HS-5 (cell line): ENCODE data around the gene ZNF579.
A peak's percentile ranks its signal among the peaks of the same experiment; 100 is the strongest.

Experiments used
- DNase-seq: peaks from one replicate; pipeline ENCODE4 v3.0.0-alpha.2; 2012; ENCODE audit warnings: low read depth

ZNF579 gene

GRCh38 chr19:55580628-55581144, at the start of gene ZNF579:
ZNF579 (minus strand) TSS chr19:55580848; CDS start chr19:55579639, 1,209 bp downstream.
- DNase-seq: peak; percentile 51

GRCh38 chr19:55626350-55626749, 45.7 kb upstream of the ZNF579 start:
- DNase-seq: no peak

GRCh38 chr19:55625004-55625326, 44.3 kb upstream of the ZNF579 start:
- DNase-seq: no peak

GRCh38 chr19:55624109-55625003, 43.7 kb upstream of the ZNF579 start, which contains the start of gene ZNF784:
ZNF784 (minus strand) TSS chr19:55624566; CDS start chr19:55624561, 5 bp downstream.
- no peak for DNase-seq

GRCh38 chr19:55623561-55623960, 42.9 kb upstream of the ZNF579 start:
- no peak for DNase-seq

GRCh38 chr19:55623130-55623529, 42.5 kb upstream of the ZNF579 start:
- no peak for DNase-seq

- no peak for DNase-seq
Measured at GRCh38 chr19:55622242-55622969, 41.8 kb upstream of the ZNF579 start.

- DNase-seq: no peak
Measured at GRCh38 chr19:55621673-55622231, 41.1 kb upstream of the ZNF579 start.

GRCh38 chr19:55621205-55621672, 40.6 kb upstream of the ZNF579 start:
- DNase-seq: no peak

GRCh38 chr19:55620410-55621204, 40.0 kb upstream of the ZNF579 start:
- no peak for DNase-seq

- DNase-seq: no peak
Measured at GRCh38 chr19:55619286-55619685, 38.6 kb upstream of the ZNF579 start.

- DNase-seq: no peak
Measured at GRCh38 chr19:55618426-55618825, 37.8 kb upstream of the ZNF579 start.

- no peak for DNase-seq
Measured at GRCh38 chr19:55617426-55617825, 36.8 kb upstream of the ZNF579 start.

GRCh38 chr19:55616395-55616875, 35.8 kb upstream of the ZNF579 start:
- no peak for DNase-seq

- DNase-seq: no peak
Measured at GRCh38 chr19:55615543-55616394, 35.1 kb upstream of the ZNF579 start.

- DNase-seq: no peak
Measured at GRCh38 chr19:55614711-55615542, 34.3 kb upstream of the ZNF579 start.

GRCh38 chr19:55613930-55614710, 33.5 kb upstream of the ZNF579 start:
- no peak for DNase-seq

- DNase-seq: no peak
Measured at GRCh38 chr19:55613396-55613795, 32.7 kb upstream of the ZNF579 start.
